Lower leg skin (tissue), 3 donors: ENCODE results near the gene ATAD5.

Experiments
- CTCF ChIP-seq, 3 donors: fragments of 450-650 bp; IDR thresholded peaks; one replicate each; pipeline ENCODE4 v1.5.1; 2016; ENCODE audit warnings: antibody characterized with exemption in 3 of 3, mild to moderate bottlenecking in 3 of 3, moderate library complexity in 2 of 3
- POLR2A ChIP-seq, 2 donors: fragments of 450-650 bp; IDR thresholded peaks; one replicate each; pipeline ENCODE4 v1.6.1; 2016 to 2017; ENCODE audit warnings: antibody characterized with exemption in 2 of 2, mild to moderate bottlenecking in 1 of 2, moderate library complexity in 1 of 2

GRCh38 chr17:30939051-30939689, 107.4 kb downstream of the ATAD5 start:
- TF ChIP-seq CTCF (IDR thresholded peaks at IDR 0.05) (no peak), POLR2A (IDR thresholded peaks at IDR 0.05) (no peak)
